ENCODE data around the gene GHDC.
"Not testable (repeated sequence)": the region's sequence is repeated elsewhere in the genome, so short reads cannot be mapped to it uniquely, and the experiment has no call there.

GHDC gene

DNA sequence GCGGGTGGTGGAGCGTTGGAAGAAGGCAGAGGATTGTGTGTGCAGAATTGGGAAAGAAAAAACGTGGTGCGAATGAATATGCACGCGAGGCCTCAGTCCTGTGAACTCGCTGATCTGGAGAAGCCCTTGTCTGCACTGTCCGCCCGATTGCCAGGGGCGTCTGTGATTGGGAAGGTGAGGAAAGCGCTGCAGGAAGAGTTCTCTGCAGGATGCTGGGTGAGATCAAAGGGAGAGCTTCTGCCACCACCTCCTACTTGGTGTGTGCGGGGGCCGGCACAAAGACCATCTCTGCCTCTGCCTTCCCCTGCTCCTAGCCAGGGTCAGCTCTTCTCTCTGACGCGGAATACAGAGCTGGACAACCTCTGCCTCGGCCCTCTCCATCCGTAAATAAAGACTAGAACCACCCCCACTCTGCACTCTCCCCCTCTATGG is 38.7 kb downstream of the GHDC start:
- no peak for DNase-seq (ENCODE audit: low read depth in 3 of 3)

DNA sequence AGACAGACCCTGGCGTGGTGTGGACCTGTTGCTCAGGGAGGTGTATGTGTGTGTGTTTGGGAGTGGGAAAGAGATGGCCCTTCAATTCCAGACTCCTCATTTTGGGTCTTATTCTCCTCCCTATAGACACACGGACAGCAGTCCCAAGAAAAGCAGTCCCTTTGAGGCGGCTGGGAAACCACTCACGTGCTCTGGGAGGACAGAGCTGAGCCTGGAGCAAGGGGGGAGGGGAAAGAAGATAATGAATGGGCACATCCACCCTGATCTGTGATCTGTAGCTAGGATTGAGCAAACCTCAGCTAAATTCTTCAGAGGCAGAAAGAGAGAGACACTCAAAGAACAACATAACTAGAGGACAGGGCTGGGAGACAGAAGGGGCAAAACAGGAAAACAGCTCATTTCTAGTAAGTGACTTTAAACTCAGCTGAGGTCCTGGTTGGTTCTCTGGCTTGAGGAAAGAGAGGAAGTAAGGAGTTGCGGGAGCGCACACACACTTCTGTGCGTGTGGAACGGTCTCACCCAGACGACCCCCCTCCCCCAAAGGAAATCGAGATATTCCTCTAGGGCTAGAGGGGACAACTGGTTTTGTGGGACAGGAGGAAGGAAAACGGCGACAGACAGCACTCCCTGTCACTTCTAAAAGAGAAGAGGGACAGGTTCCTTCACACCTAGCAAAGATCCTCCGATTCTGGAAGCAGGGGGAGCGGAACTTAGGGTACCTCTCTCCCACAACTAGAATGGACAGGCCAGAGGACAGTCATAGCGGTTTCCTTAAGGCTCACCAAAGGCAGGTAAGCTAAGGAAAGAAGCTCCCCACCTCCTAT is 40.2 kb downstream of the GHDC start:
- DNase-seq (ENCODE audit: low read depth in 3 of 3) = no peak

DNA sequence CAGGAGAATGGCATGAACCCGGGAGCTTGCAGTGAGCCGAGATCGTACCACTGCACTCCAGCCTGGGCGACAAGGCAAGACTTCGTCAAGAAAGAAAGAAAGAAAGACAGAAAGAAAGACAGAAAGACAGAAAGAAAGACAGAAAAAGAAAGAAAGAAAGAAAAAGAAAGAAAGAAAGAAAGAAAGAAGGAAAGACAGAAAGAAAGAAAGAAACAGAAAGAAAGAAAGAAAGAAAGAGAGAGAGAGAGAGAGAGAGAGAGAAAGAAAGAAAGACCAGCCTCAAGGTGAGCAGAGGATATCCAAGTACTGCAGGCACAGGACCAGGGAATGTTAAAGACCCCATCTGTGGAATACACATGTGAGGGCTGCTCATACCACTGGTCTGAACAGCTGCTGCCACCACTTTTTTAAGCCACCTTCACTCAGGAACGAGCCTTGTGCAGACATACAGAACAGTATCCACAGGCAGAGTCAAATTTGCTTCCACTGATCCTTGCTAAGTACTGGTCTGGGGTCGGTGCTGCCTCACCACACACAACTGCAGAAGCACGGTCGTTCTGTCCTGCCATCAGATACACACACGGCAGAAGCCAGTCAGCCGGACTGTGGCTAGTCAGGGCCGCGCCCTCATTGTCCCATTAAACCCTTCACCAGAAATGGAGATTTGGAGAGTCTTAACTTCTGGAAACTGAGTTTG is 47.2 kb downstream of the GHDC start:
- no peak for DNase-seq (ENCODE audit: low read depth in 3 of 3)

DNA sequence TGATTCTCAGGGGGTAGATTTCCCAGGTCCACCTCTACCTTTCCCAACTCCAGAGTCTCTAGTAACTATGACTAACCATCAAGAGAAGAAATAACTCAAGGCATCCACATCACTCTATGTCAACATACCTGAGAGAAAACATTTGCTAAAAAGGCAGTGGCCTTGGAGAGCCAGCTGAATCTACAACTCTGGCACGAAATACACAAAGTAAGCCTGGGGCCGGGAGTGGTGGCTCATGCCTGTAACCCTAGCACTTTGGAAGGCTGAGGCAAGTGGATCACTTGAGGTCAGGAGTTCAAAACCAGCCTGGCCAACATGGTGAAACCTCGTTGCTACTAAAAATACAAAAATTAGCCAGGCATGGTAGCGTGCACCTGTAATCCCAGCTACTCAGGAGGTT is 51.2 kb downstream of the GHDC start:
- not testable (repeated sequence) for DNase-seq (ENCODE audit: low read depth in 3 of 3)

DNA sequence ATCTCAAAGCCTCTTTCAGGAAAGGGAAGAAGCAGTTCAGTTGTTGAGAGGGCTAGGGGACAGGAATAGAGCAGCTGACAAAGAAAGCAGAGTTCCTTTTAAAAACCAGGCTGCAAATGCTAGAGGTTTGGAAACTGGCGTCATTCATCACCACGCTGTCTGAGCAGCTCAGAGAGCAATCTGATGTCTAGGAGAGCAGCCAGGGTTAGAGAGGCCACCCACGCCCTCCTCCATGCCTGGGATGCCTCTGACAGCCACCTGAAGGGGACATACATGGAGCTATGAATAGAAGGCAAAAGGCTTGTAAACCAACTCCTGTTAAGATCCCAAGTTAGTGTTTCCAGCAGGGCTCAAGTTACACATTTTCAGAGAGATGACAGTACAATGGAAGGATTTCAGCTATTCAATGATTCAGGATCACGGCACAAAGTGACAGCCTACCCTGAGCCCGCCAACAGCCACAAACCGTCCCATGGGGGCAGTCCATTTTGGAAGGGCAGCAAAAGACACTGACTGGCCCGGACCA is 51.9 kb downstream of the GHDC start:
- DNase-seq (ENCODE audit: low read depth in 3 of 3) = no peak

DNA sequence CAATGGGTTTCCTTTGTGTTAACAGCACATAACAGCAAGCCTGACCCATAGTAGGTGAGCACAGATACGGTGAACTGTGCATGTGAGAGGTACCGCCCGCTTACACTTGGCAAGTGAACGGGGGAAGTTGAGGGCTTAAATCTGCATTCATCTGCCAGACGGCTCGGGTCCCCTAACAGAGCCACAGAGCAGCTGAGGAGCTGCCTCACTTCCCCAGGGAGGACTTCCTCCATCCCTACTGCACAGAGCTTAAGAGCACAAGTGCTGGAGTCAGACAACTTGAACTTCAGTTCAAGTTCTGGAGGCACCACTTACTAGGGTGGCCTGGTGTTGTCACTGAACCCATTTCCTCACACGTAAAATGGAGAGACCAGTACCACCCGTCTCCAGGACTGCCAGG is 52.9 kb downstream of the GHDC start:
- no peak for DNase-seq (ENCODE audit: low read depth in 3 of 3)

DNA sequence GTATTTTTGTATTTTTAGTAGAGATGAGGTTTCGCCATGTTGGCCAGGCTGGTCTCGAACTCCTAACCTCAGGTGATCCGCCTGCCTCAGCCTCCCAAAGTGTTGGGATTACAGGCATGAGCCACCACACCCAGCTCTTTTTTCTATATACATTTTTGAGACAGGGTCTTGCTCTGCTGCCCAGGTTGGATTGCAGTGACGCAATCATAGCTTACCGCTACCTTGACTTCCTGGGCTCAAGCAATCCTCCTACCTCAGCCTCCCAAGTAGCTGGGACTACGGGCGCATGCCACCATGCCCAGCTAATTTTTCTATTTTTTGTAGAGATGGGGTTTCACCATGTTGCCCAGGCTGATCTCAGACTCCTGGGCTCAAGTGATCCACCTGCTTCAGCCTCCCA is 53.6 kb downstream of the GHDC start:
- DNase-seq (ENCODE audit: low read depth in 3 of 3) = not testable (repeated sequence)

Measured in stimulated activated CD4-positive, alpha-beta T cell treated with anti-CD3 and anti-CD28 coated beads, TNF-alpha, amount 100 ng/mL, for 24 hours (primary cell).